ENCODE measurements around the gene LMAN2. TPM values are rescaled to one million over a fixed set of nuclear protein-coding genes. Genes with fewer than 3 reads are reported as not detected.
A peak's percentile ranks its signal among the peaks of the same experiment; 100 is the strongest.

LMAN2 gene
- total RNA-seq, 4 donors from 2014 or later = 193 to 321 (median 268) TPM

- H3K4me3 ChIP-seq = no peak overlapping the region
- H3K9me3 ChIP-seq = no peaks in the 10 kb centered on the region
- H3K27me3 ChIP-seq = no peaks in the 10 kb centered on the region
- DNase-seq = peak in 1 of 3 donors; percentile 42
- TF ChIP-seq POLR2A (IDR thresholded peaks at IDR 0.05) = no peak
- no peak for TF ChIP-seq CTCF (IDR thresholded peaks at IDR 0.05)
- no peaks in the 10 kb centered on the region for H3K4me1 ChIP-seq
- H3K36me3 ChIP-seq = peaks cover 0 to 73% (median 0%) of the 10 kb centered on the region in 3 donors
- H3K27ac ChIP-seq = no peak overlapping the region
Observed at GRCh38 chr5:177330991-177331842, 20.3 kb downstream of the LMAN2 start.

- Histone ChIP-seq H3K36me3 (peaks cover 0 to 59% (median 0%) of the 10 kb centered on the region in 3 donors), H3K4me3 (no peak overlapping the region), H3K4me1 (peaks cover 0 to 7% (median 0%) of the 10 kb centered on the region in 4 donors), H3K9me3 (no peaks in the 10 kb centered on the region), H3K27ac (no peak overlapping the region), H3K27me3 (no peaks in the 10 kb centered on the region)
- TF ChIP-seq POLR2A (IDR thresholded peaks at IDR 0.05) (no peak), CTCF (IDR thresholded peaks at IDR 0.05) (no peak)
- DNase-seq = peak in 1 of 3 donors; percentile 25
Observed at GRCh38 chr5:177329883-177330282, 21.6 kb downstream of the LMAN2 start.

DNA sequence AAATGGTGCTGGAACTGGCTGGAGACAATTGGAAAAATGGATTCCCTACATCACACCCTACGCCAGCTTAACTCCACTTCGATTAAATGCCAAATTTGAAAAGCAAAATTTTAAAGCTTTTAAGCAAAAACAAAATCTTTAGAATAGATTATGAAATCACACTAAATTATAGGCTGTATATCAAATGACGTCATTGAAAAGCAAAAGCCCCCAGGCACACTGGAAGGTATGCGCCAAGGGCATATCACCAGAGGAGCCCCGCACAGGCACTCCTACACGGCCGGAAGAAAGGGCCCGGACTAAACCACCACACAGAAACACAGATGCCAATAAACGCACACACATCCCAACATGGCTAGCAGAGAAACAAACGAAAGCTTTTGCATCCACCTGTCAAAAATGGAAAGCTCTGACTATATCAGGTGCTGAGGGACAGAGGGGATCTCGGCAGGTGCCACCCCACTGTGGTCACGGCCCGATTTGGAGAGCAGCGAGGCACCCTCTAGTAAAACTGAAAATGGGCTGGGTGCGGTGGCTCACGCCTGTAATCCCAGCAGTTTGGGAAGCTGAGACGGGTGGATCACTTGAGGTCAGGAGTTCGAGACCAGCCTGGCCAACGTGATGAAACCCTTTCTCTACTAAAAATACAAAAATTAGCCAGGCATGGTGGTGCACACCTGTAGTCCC, 22.8 kb downstream of the LMAN2 start:
- Histone ChIP-seq H3K4me3 (no peak overlapping the region), H3K36me3 (peaks cover 0 to 47% (median 0%) of the 10 kb centered on the region in 3 donors), H3K27ac (peak overlapping the region in 1 of 4 donors; percentile 3), H3K9me3 (no peaks in the 10 kb centered on the region), H3K4me1 (peaks cover 0 to 7% (median 0%) of the 10 kb centered on the region in 4 donors), H3K27me3 (no peaks in the 10 kb centered on the region)
- no peak for TF ChIP-seq POLR2A (IDR thresholded peaks at IDR 0.05)
- TF ChIP-seq CTCF (IDR thresholded peaks at IDR 0.05) = no peak
- peak in 1 of 3 donors; percentile 9 for DNase-seq

DNA sequence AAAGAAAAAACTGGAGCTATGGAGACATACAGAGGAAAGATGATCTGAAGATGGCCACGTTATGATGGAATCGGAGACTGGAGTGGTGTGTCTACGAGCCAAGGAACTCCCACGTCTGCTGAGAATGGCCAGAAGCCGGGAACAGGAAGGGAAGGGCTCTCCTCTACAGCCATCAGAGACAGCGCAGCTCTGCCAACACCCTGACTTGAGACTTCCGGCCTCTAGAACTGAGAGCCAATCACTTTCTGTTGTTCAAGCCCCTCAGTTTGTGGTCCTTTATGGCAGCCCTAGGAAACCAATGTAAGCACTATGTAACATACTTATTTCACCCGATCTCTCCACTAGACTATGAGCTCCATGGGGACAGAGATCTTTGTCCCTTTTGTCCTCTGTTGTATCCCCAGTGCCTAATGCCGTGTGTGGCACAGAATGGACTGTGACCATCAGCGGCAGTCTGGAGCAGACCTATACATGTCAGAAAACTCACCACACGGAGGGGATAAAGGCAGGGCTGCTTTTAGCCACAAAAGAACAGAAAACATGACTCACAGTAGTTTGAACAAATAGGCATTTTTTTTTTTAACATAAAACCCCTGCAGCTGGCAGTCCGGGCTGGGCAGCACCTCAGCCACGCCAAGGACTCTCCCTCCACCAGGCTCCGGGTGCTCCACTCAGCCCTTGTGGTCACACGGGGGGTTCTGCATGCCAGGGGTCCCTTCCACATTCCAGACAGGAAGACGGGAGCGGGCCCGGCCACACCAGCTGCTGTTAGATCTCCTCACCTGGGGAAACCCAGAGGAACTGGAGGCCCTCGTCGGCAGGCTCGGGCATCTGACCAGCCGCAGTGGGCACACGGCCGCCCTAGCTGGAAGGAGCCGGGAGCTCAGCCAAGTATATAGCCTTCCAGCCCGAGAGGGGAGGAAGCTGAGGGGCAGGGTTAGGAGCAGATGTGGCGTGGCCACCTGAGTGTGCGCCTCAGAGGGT, 23.6 kb downstream of the LMAN2 start:
- H3K27ac ChIP-seq = peak overlapping the region in 2 of 4 donors; percentile 3 to 37
- peaks cover 0 to 39% (median 0%) of the 10 kb centered on the region in 3 donors for H3K36me3 ChIP-seq
- no peaks in the 10 kb centered on the region for H3K27me3 ChIP-seq
- no peak for TF ChIP-seq POLR2A (IDR thresholded peaks at IDR 0.05)
- TF ChIP-seq CTCF (IDR thresholded peaks at IDR 0.05) = no peak
- H3K9me3 ChIP-seq = no peaks in the 10 kb centered on the region
- H3K4me3 ChIP-seq = no peak overlapping the region
- peaks cover 0 to 7% (median 0%) of the 10 kb centered on the region in 4 donors for H3K4me1 ChIP-seq
- DNase-seq = peak in 1 of 3 donors; percentile 37

DNA sequence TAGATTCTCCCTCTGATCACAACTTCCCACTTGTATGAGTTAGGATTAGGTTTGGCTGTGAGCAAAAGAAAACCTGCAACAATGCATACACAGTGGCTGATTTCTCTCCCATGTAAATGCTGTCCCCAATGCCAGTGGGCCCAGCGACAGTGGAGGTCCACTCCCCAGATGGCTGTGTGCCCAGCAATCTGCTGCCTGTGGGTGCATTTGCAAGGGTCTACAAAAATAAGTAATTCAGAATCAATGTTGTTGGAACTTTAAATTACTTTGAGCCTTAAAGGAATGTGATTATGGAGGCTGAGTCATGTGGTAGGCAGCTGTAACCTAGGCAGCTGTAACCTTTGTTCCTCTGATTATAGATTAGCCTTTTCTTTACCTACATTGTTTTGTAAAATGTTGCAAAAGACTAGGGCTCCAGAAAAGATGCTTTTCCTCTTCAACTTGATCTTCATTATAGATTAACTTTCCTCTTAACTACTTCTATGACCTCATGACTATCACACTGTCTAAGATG, 25.5 kb downstream of the LMAN2 start:
- peak in 1 of 3 donors; percentile 46 for DNase-seq
- Histone ChIP-seq H3K27ac (peak overlapping the region in 1 of 4 donors; percentile 45), H3K4me1 (peaks cover 0 to 7% (median 0%) of the 10 kb centered on the region in 4 donors), H3K9me3 (no peaks in the 10 kb centered on the region), H3K4me3 (no peak overlapping the region), H3K36me3 (peaks cover 0 to 20% (median 0%) of the 10 kb centered on the region in 3 donors), H3K27me3 (no peaks in the 10 kb centered on the region)
- no peak for TF ChIP-seq POLR2A (IDR thresholded peaks at IDR 0.05)
- no peak for TF ChIP-seq CTCF (IDR thresholded peaks at IDR 0.05)

All from Peyer's patch (tissue), 4 donors.